HCT116 (cell line): ENCODE measurements around the gene WDR93. TPM values are rescaled to one million over a fixed set of nuclear protein-coding genes. Genes with fewer than 3 reads are reported as not detected.

ENCODE experiments used
- ATAC-seq: fragments of 200-7000 bp; cut with Tn5 transposase; 2 replicates; pipeline ENCODE4 v1.9.1; 2020; ENCODE audit warnings: mild to moderate bottlenecking, moderate library complexity
- BruUV-seq: library from RNA; stranded (reverse); fragments of 400-500 nt; replicated peaks from 2 replicates; lab custom pipeline; 2021; lab: Mats Ljungman, UMichigan
- CTCF ChIA-PET: fragments of 300-600 bp; sonication (Branson Sonifier 250); formaldehyde crosslinking; loops from one replicate; lab custom pipeline; 2021; ENCODE audit warnings: antibody characterized with exemption; lab: Charles Lee
- POLR2A ChIA-PET: fragments of 300-600, 350-600 bp; sonication (Branson Sonifier 250); formaldehyde crosslinking; loops from one replicate; lab custom pipeline; 2021; ENCODE audit warnings: antibody characterized with exemption; lab: Charles Lee
- RAD21 ChIA-PET, 2 experiments: fragments of 300-600 bp; sonication (Branson Sonifier 250); formaldehyde crosslinking; loops; one replicate each; lab custom pipeline; 2023; ENCODE audit warnings: low total read pairs in 2 of 2; ENCODE audit not compliant: uncharacterized antibody in 2 of 2, unreplicated experiment in 2 of 2, low non-redundant PET in 1 of 2; lab: Charles Lee
- DNase-seq: peaks from one replicate; pipeline ENCODE4 v3.0.0-alpha.2; 2010; ENCODE audit warnings: low read depth, low spot score
- H2AFZ ChIP-seq: fragments of 200-600 bp; shearing (Covaris generic), sonication (generic); 2 replicates; pipeline ENCODE4 v1.6.1; 2017; ENCODE audit warnings: low read depth, mixed run types, mixed read lengths, antibody characterized with exemption, low read length; ENCODE audit not compliant: poor library complexity, severe bottlenecking
- H3K27ac ChIP-seq: 2 replicates; pipeline ENCODE4 v1.5.1; 2012; ENCODE audit warnings: low read depth, low read length
- H3K27me3 ChIP-seq: fragments of 200-600 bp; sonication (generic); 2 replicates; pipeline ENCODE4 v1.6.1; 2016; ENCODE audit warnings: mixed run types, low read length, mixed read lengths; ENCODE audit not compliant: insufficient read depth
- H3K36me3 ChIP-seq, 2 experiments: fragments of 200-500 bp in 1 of 2; fragments of 200-600 bp in 1 of 2; sonication (Bioruptor generic) in 1 of 2; sonication (generic) in 1 of 2; 2 replicates each; pipeline versions ENCODE4 v1.5.1 to v1.6.1; 2014 to 2016; ENCODE audit warnings: low read length in 2 of 2, inconsistent platforms in 1 of 2, mixed read lengths in 1 of 2, mixed run types in 1 of 2; ENCODE audit not compliant: insufficient read depth in 2 of 2, control insufficient read depth in 1 of 2
- H3K4me1 ChIP-seq, 2 experiments: fragments of 200-600 bp in 1 of 2; sonication (generic) in 1 of 2; 2 replicates each; pipeline versions ENCODE4 v1.5.1 to v1.6.1; 2012 to 2017; ENCODE audit warnings: low read length in 2 of 2, inconsistent platforms in 1 of 2, mild to moderate bottlenecking in 1 of 2, mixed read lengths in 1 of 2, mixed run types in 1 of 2, moderate library complexity in 1 of 2; ENCODE audit not compliant: insufficient read depth in 2 of 2, control insufficient read depth in 1 of 2
- H3K4me2 ChIP-seq: fragments of 200-600 bp; sonication (generic); 2 replicates; pipeline ENCODE4 v1.6.1; 2017; ENCODE audit warnings: mixed run types, low read length, mixed read lengths
- H3K4me3 ChIP-seq, 2 experiments: fragments of 200-600 bp in 1 of 2; sonication (generic) in 1 of 2; replicated peaks in 1 of 2; 2 replicates each; pipeline ENCODE4 v1.5.1; 2011 to 2016; ENCODE audit warnings: low read length in 2 of 2, control low read depth in 1 of 2, low read depth in 1 of 2, mild to moderate bottlenecking in 1 of 2, mixed read lengths in 1 of 2, mixed run types in 1 of 2
- H3K79me2 ChIP-seq: fragments of 200-600 bp; sonication (generic); 2 replicates; pipeline ENCODE4 v1.6.1; 2017; ENCODE audit warnings: mild to moderate bottlenecking, mixed run types, low read length, moderate library complexity, mixed read lengths; ENCODE audit not compliant: insufficient read depth
- H3K9ac ChIP-seq: fragments of 200-600 bp; sonication (generic); 2 replicates; pipeline ENCODE4 v1.6.1; 2016; ENCODE audit warnings: low read length, mixed read lengths
- H3K9me2 ChIP-seq: fragments of 200-600 bp; sonication (generic), shearing (Covaris generic); 2 replicates; pipeline ENCODE4 v1.6.1; 2017; ENCODE audit warnings: mixed run types, mild to moderate bottlenecking, moderate library complexity; ENCODE audit not compliant: insufficient read depth
- H3K9me3 ChIP-seq, 2 experiments: fragments of 200-500 bp in 1 of 2; fragments of 200-600 bp in 1 of 2; sonication (Bioruptor generic) in 1 of 2; sonication (generic) in 1 of 2; 2 replicates each; pipeline ENCODE4 v1.6.1; 2014 to 2017; ENCODE audit warnings: low read length in 2 of 2, mixed read lengths in 2 of 2, inconsistent platforms in 1 of 2, low read depth in 1 of 2, mild to moderate bottlenecking in 1 of 2, mixed run types in 1 of 2, moderate library complexity in 1 of 2; ENCODE audit not compliant: control insufficient read depth in 1 of 2, insufficient read depth in 1 of 2
- H4K20me1 ChIP-seq: fragments of 200-600 bp; sonication (generic), shearing (Covaris generic); 2 replicates; pipeline ENCODE4 v1.6.1; 2017; ENCODE audit warnings: mixed run types, mild to moderate bottlenecking, moderate library complexity; ENCODE audit not compliant: insufficient read depth
- CBX3 ChIP-seq: IDR thresholded peaks from 2 replicates; pipeline ENCODE4 v1.6.1; 2012; ENCODE audit warnings: low read depth
- CEBPB ChIP-seq: IDR thresholded peaks from 2 replicates; pipeline ENCODE4 v1.6.1; 2012; ENCODE audit warnings: low read depth
- EGR1 ChIP-seq: IDR thresholded peaks from 2 replicates; pipeline ENCODE4 v1.6.1; 2012; ENCODE audit warnings: low read depth
- ELF1 ChIP-seq: IDR thresholded peaks from 2 replicates; pipeline ENCODE4 v1.6.1; 2012; ENCODE audit warnings: low read depth, borderline replicate concordance
- EZH2 ChIP-seq: fragments of 200-600 bp; sonication (generic); IDR thresholded peaks from 2 replicates; pipeline ENCODE4 v1.6.1; 2017; ENCODE audit warnings: antibody characterized with exemption, mixed run types
- FOSL1 ChIP-seq: IDR thresholded peaks from 2 replicates; pipeline ENCODE4 v1.6.1; 2012; ENCODE audit warnings: low read depth
- JUND ChIP-seq: IDR thresholded peaks from 2 replicates; pipeline ENCODE4 v1.6.1; 2012
- POLR2A ChIP-seq: IDR thresholded peaks from 2 replicates; pipeline ENCODE4 v1.7.0; 2011; ENCODE audit warnings: borderline replicate concordance; ENCODE audit not compliant: insufficient read depth, insufficient read length; ENCODE audit errors: extremely low read depth
- POLR2AphosphoS5 ChIP-seq: IDR thresholded peaks from 2 replicates; pipeline ENCODE4 v1.6.1; 2011; ENCODE audit warnings: mild to moderate bottlenecking, low read depth, low read length, moderate library complexity
- SIN3A ChIP-seq: IDR thresholded peaks from 2 replicates; pipeline ENCODE4 v1.6.1; 2012; ENCODE audit warnings: low read depth
- SP1 ChIP-seq: IDR thresholded peaks from 2 replicates; pipeline ENCODE4 v1.6.1; 2012; ENCODE audit warnings: low read depth
- SRF ChIP-seq: IDR thresholded peaks from 2 replicates; pipeline ENCODE4 v1.6.1; 2012; ENCODE audit warnings: low read depth
- TCF7L2 ChIP-seq: IDR thresholded peaks from 2 replicates; pipeline ENCODE4 v1.7.0; 2011; ENCODE audit warnings: borderline replicate concordance, inconsistent platforms; ENCODE audit not compliant: insufficient read depth, insufficient read length; ENCODE audit errors: extremely low read depth
- YY1 ChIP-seq: IDR thresholded peaks from 2 replicates; pipeline ENCODE4 v1.6.1; 2011; ENCODE audit warnings: low read length, low read depth, moderate library complexity, mild to moderate bottlenecking; ENCODE audit not compliant: insufficient replicate concordance; ENCODE audit errors: extremely low read depth
- ZNF274 ChIP-seq: fragments of 200-500 bp; sonication (Bioruptor generic); IDR thresholded peaks from 2 replicates; pipeline ENCODE4 v1.6.1; 2014; ENCODE audit warnings: mild to moderate bottlenecking, low read depth, low read length, inconsistent platforms
- intact Hi-C: fragments of 100-400 bp; cut with micrococcal nuclease; formaldehyde crosslinking; loops from 2 replicates; pipeline ENCODE4 v1.10.0; 2022
- total RNA-seq: library from RNA; stranded (reverse); gene quantifications from one replicate; pipeline ENCODE4 v1.2.1, GENCODE V29; 2021; ENCODE audit not compliant: unreplicated experiment
- TF ChIP-seq, protein P1 (sequence below): IDR thresholded peaks from 2 replicates; pipeline ENCODE4 v1.6.1; 2011; ENCODE audit warnings: mild to moderate bottlenecking, low read length, moderate library complexity; ENCODE audit not compliant: insufficient replicate concordance; ENCODE audit errors: extremely low read depth
- TF ChIP-seq, protein P2 (sequence below): IDR thresholded peaks from 2 replicates; pipeline ENCODE4 v1.6.1; 2012; ENCODE audit warnings: low read depth

Gene WDR93
- total RNA-seq, 1 experiment from 2014 or later = 0.42 TPM

GRCh38 chr15:89656116-89656815, 34.3 kb upstream of the WDR93 start:
- DNase-seq (no peak), ATAC-seq (no peak; the same call in 1 of the 2 replicates)
- H3K27me3 ChIP-seq = no peaks in the 10 kb centered on the region
- H3K27ac ChIP-seq = no peak overlapping the region
- no peaks in the 10 kb centered on the region for H3K79me2 ChIP-seq
- intact Hi-C loops = no loop called here
- CTCF ChIA-PET = interaction anchor here (1.5 to 2.6 kb wide), 2 partner anchors 9 to 17 kb away, joined by 7 read pairs; no protein-coding TSS in a partner anchor
- no peaks in the 10 kb centered on the region for H3K36me3 ChIP-seq
- H3K9ac ChIP-seq = no peak overlapping the region
- H3K9me2 ChIP-seq = no peaks in the 10 kb centered on the region
- no peak overlapping the region for H3K4me3 ChIP-seq
- H3K9me3 ChIP-seq = no peaks in the 10 kb centered on the region
- H3K4me2 ChIP-seq = no peak overlapping the region
- no peak overlapping the region for H2AFZ ChIP-seq
- RAD21 ChIA-PET = no interaction called here
- no peaks in the 10 kb centered on the region for H4K20me1 ChIP-seq
- POLR2A ChIA-PET = no interaction called here
- BruUV-seq = no TSS peak
- H3K4me1 ChIP-seq = no peaks in the 10 kb centered on the region
- TF ChIP-seq, protein P1, sequence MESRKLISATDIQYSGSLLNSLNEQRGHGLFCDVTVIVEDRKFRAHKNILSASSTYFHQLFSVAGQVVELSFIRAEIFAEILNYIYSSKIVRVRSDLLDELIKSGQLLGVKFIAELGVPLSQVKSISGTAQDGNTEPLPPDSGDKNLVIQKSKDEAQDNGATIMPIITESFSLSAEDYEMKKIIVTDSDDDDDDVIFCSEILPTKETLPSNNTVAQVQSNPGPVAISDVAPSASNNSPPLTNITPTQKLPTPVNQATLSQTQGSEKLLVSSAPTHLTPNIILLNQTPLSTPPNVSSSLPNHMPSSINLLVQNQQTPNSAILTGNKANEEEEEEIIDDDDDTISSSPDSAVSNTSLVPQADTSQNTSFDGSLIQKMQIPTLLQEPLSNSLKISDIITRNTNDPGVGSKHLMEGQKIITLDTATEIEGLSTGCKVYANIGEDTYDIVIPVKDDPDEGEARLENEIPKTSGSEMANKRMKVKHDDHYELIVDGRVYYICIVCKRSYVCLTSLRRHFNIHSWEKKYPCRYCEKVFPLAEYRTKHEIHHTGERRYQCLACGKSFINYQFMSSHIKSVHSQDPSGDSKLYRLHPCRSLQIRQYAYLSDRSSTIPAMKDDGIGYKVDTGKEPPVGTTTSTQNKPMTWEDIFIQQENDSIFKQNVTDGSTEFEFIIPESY = no peak
- TF ChIP-seq ZNF274 (no peak), FOSL1 (no peak), ELF1 (no peak), EZH2 (no peak), TCF7L2 (no peak), SIN3A (no peak), CBX3 (no peak), JUND (no peak), YY1 (no peak), EGR1 (no peak), POLR2AphosphoS5 (no peak), SP1 (no peak), CEBPB (no peak), POLR2A (no peak), SRF (no peak)
- TF ChIP-seq, protein P2, sequence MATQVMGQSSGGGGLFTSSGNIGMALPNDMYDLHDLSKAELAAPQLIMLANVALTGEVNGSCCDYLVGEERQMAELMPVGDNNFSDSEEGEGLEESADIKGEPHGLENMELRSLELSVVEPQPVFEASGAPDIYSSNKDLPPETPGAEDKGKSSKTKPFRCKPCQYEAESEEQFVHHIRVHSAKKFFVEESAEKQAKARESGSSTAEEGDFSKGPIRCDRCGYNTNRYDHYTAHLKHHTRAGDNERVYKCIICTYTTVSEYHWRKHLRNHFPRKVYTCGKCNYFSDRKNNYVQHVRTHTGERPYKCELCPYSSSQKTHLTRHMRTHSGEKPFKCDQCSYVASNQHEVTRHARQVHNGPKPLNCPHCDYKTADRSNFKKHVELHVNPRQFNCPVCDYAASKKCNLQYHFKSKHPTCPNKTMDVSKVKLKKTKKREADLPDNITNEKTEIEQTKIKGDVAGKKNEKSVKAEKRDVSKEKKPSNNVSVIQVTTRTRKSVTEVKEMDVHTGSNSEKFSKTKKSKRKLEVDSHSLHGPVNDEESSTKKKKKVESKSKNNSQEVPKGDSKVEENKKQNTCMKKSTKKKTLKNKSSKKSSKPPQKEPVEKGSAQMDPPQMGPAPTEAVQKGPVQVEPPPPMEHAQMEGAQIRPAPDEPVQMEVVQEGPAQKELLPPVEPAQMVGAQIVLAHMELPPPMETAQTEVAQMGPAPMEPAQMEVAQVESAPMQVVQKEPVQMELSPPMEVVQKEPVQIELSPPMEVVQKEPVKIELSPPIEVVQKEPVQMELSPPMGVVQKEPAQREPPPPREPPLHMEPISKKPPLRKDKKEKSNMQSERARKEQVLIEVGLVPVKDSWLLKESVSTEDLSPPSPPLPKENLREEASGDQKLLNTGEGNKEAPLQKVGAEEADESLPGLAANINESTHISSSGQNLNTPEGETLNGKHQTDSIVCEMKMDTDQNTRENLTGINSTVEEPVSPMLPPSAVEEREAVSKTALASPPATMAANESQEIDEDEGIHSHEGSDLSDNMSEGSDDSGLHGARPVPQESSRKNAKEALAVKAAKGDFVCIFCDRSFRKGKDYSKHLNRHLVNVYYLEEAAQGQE = no peak
